ENCODE data around the gene SCARB1. TPM values are rescaled to one million over a fixed set of nuclear protein-coding genes. Genes with fewer than 3 reads are reported as not detected.

The SCARB1 gene
- total RNA-seq, 4 donors from 2014 or later = 33.7 to 252 (median 43.6) TPM

DNA sequence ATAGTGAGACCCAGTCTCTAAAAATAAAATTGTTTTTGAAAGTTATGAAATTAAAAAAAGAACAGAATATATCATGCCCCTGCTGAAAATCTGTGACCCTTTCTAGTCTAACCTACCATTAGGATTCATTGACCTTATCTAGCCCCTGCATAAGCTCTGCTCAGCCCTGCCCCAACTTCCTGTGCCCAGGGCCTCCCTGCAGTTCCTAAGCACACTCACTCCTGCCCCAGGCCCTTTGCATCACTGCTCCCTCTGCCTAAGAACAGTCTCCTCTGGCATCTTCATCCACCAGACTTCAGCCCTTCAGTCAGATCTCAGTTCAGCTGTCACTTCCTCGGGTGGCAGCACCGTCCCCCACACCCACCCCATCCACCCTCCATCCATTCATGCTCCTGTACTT, 55.4 kb downstream of the SCARB1 start:
- no peak for DNase-seq
- intact Hi-C loops (cut with DNase I; ENCODE audit: low total_unique reads) (no loop called here), in situ Hi-C loops (cut with MboI; ENCODE audit: low pct_ligation_motif_present in 1 of 4, low pct_unique_long_range_greater_than_20kb in 1 of 4, low sequenced_read_pairs in 3 of 4) (no loop called here)
- H3K9me3 ChIP-seq = no peaks in the 10 kb centered on the region
- H3K27ac ChIP-seq = no peak overlapping the region
- no peaks in the 10 kb centered on the region for H3K4me1 ChIP-seq
- no peak overlapping the region for H3K4me3 ChIP-seq
- 59 to 92% methylated on average over 2 of the region's 2 CpGs for WGBS, 2 donors (ENCODE audit: low coverage in 1 of 2)
- TF ChIP-seq POLR2AphosphoS5 (IDR thresholded peaks at IDR 0.05) (no peak), EP300 (IDR thresholded peaks at IDR 0.05; ENCODE audit: low read depth) (no peak), POLR2A (IDR thresholded peaks at IDR 0.05) (no peak)
- TF ChIP-seq, protein P1, sequence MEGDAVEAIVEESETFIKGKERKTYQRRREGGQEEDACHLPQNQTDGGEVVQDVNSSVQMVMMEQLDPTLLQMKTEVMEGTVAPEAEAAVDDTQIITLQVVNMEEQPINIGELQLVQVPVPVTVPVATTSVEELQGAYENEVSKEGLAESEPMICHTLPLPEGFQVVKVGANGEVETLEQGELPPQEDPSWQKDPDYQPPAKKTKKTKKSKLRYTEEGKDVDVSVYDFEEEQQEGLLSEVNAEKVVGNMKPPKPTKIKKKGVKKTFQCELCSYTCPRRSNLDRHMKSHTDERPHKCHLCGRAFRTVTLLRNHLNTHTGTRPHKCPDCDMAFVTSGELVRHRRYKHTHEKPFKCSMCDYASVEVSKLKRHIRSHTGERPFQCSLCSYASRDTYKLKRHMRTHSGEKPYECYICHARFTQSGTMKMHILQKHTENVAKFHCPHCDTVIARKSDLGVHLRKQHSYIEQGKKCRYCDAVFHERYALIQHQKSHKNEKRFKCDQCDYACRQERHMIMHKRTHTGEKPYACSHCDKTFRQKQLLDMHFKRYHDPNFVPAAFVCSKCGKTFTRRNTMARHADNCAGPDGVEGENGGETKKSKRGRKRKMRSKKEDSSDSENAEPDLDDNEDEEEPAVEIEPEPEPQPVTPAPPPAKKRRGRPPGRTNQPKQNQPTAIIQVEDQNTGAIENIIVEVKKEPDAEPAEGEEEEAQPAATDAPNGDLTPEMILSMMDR (IDR thresholded peaks at IDR 0.05) = no peak
- H3K27me3 ChIP-seq = no peaks in the 10 kb centered on the region
- peaks cover 0 to 5% (median 0%) of the 10 kb centered on the region in 4 donors for H3K36me3 ChIP-seq

DNA sequence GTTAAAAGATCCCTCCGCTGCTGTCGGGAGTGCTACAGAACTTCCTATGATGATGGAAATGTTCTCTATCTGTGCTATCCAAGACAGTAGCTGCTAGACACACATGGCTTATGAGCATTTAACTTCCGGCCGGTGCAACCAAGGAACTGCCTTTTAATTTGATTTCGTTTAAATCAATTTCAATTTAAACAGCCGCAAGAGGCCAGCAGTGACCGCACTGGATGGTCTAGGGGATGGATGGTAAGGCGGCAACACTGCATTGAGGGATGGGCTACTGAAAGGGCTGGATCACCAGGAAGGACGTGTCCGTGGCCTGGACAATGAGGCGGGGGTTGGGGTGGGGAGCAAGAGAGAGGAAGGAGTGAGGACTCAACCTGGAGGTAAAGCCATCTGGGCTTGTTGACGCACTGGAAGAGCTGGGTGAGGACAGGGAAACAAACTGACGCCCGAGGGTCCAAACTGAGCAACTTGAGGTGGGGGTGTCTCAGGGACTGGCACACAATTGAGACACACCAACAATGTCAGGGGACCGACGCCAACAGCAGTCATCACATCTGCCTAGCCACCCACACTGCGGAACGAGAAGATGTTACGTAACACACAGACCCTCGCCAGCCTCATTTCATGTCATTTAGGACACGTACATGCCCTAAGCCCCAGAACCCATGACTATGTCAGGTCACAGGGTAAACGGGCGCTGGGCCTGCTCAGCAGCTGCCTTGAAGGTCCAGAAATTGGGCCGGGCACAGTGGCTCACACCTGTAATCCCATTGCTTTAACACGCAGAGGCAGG, 57.6 kb downstream of the SCARB1 start:
- intact Hi-C loops (cut with DNase I; ENCODE audit: low total_unique reads) (no loop called here), in situ Hi-C loops (cut with MboI; ENCODE audit: low pct_ligation_motif_present in 1 of 4, low pct_unique_long_range_greater_than_20kb in 1 of 4, low sequenced_read_pairs in 3 of 4) (no loop called here)
- Histone ChIP-seq H3K4me3 (no peak overlapping the region), H3K36me3 (no peaks in the 10 kb centered on the region), H3K27ac (no peak overlapping the region), H3K9me3 (no peaks in the 10 kb centered on the region), H3K4me1 (no peaks in the 10 kb centered on the region), H3K27me3 (no peaks in the 10 kb centered on the region)
- WGBS, 2 donors (ENCODE audit: low coverage in 1 of 2) = 83 to 95% methylated on average over 2 to 20 of the region's 25 CpGs
- DNase-seq = no peak
- TF ChIP-seq EP300 (IDR thresholded peaks at IDR 0.05; ENCODE audit: low read depth) (no peak), POLR2A (IDR thresholded peaks at IDR 0.05) (no peak), POLR2AphosphoS5 (IDR thresholded peaks at IDR 0.05) (no peak)
- TF ChIP-seq, protein P1 (IDR thresholded peaks at IDR 0.05) = no peak

DNA sequence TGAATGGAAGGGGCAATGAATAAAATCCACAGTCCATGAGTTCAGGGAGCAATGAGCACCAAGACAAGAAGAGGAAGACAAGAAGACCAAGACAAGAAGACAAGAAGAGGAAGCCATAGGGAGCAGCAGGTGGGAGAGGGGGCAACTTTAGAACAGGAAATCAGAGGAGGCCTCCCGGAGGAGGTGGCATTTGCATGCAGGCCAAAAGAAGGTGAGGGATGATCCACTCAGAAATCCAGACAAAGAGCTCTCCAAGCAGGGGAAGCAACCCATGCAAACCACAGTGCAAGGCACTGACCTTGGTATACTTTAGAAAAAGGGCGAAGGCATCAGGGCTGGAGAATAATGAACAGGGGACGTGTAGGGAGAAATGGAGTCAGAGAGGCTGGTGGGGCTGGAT, 58.6 kb downstream of the SCARB1 start:
- Histone ChIP-seq H3K27ac (no peak overlapping the region), H3K4me1 (no peaks in the 10 kb centered on the region), H3K36me3 (no peaks in the 10 kb centered on the region), H3K27me3 (no peaks in the 10 kb centered on the region), H3K9me3 (no peaks in the 10 kb centered on the region), H3K4me3 (no peak overlapping the region)
- intact Hi-C loops (cut with DNase I; ENCODE audit: low total_unique reads) (no loop called here), in situ Hi-C loops (cut with MboI; ENCODE audit: low pct_ligation_motif_present in 1 of 4, low pct_unique_long_range_greater_than_20kb in 1 of 4, low sequenced_read_pairs in 3 of 4) (no loop called here)
- WGBS, 2 donors (ENCODE audit: low coverage in 1 of 2) = 90 to 92% methylated on average over 3 of the region's 3 CpGs
- TF ChIP-seq POLR2AphosphoS5 (IDR thresholded peaks at IDR 0.05) (no peak), EP300 (IDR thresholded peaks at IDR 0.05; ENCODE audit: low read depth) (no peak), POLR2A (IDR thresholded peaks at IDR 0.05) (no peak)
- TF ChIP-seq, protein P1 (IDR thresholded peaks at IDR 0.05) = no peak
- no peak for DNase-seq

GRCh38 chr12:124804011-124804621, 59.5 kb downstream of the SCARB1 start:
- H3K36me3 ChIP-seq = no peaks in the 10 kb centered on the region
- 67 to 86% methylated on average over 1 to 9 of the region's 9 CpGs for WGBS, 2 donors (ENCODE audit: low coverage in 1 of 2)
- no peak overlapping the region for H3K4me3 ChIP-seq

More at GRCh38 chr12:124804011-124804621, 59.5 kb downstream of the SCARB1 start:
- Histone ChIP-seq H3K27me3 (no peaks in the 10 kb centered on the region), H3K4me1 (no peaks in the 10 kb centered on the region), H3K27ac (peak overlapping the region in 1 of 4 donors; percentile 0), H3K9me3 (no peaks in the 10 kb centered on the region)
- in situ Hi-C loops (cut with MboI; ENCODE audit: low pct_ligation_motif_present in 1 of 4, low pct_unique_long_range_greater_than_20kb in 1 of 4, low sequenced_read_pairs in 3 of 4) = no loop called here
- DNase-seq = no peak
- intact Hi-C loops (cut with DNase I; ENCODE audit: low total_unique reads) = no loop called here
- TF ChIP-seq POLR2AphosphoS5 (IDR thresholded peaks at IDR 0.05) (no peak), EP300 (IDR thresholded peaks at IDR 0.05; ENCODE audit: low read depth) (no peak), POLR2A (IDR thresholded peaks at IDR 0.05) (no peak)
- TF ChIP-seq, protein P1 (IDR thresholded peaks at IDR 0.05) = no peak
